ENCODE results near the gene ATXN3. TPM values are rescaled to one million over a fixed set of nuclear protein-coding genes. Genes with fewer than 3 reads are reported as not detected.
A peak's percentile ranks its signal among the peaks of the same experiment; 100 is the strongest.

Gene ATXN3
- total RNA-seq, 1 donor, result 24.6 TPM

- H3K4me3 ChIP-seq (ENCODE audit: insufficient read depth, low read length), result no peak overlapping the region
- peaks cover 6% of the 10 kb centered on the region for H3K79me2 ChIP-seq (ENCODE audit: insufficient read depth, low read length)
- H3K36me3 ChIP-seq (ENCODE audit: insufficient read depth, low read length), result peaks cover 62% of the 10 kb centered on the region
- DNase-seq (ENCODE audit: insufficient read length, low spot score, missing footprints), result no peak
- no peaks in the 10 kb centered on the region for H4K20me1 ChIP-seq (ENCODE audit: insufficient read depth, low read length)
- H3K4me2 ChIP-seq (ENCODE audit: insufficient read depth, low read length), result no peak overlapping the region
- no peak overlapping the region for H2AFZ ChIP-seq (ENCODE audit: low read length)
- H3K27me3 ChIP-seq (ENCODE audit: insufficient read depth, low read length), result no peaks in the 10 kb centered on the region
- peaks cover 13% of the 10 kb centered on the region for H3K4me1 ChIP-seq (ENCODE audit: insufficient read depth, low read length)
- peak overlapping the region; percentile 70 for H3K27ac ChIP-seq (ENCODE audit: low read depth, low read length)
- no peak for TF ChIP-seq CTCF (IDR thresholded peaks at IDR 0.05; ENCODE audit: extremely low read depth, low read depth, low read length)
- no peaks in the 10 kb centered on the region for H3K9me3 ChIP-seq (ENCODE audit: low read depth, low read length)
Measured at GRCh38 chr14:92143962-92144361, 37.6 kb upstream of the ATXN3 start.

- no peak overlapping the region for H3K27ac ChIP-seq (ENCODE audit: low read depth, low read length)
- peaks cover 13% of the 10 kb centered on the region for H3K4me1 ChIP-seq (ENCODE audit: insufficient read depth, low read length)
- H3K36me3 ChIP-seq (ENCODE audit: insufficient read depth, low read length), result peaks cover 63% of the 10 kb centered on the region
- no peaks in the 10 kb centered on the region for H4K20me1 ChIP-seq (ENCODE audit: insufficient read depth, low read length)
- H3K27me3 ChIP-seq (ENCODE audit: insufficient read depth, low read length), result no peaks in the 10 kb centered on the region
- no peak for TF ChIP-seq CTCF (IDR thresholded peaks at IDR 0.05; ENCODE audit: extremely low read depth, low read depth, low read length)
- no peak overlapping the region for H3K4me2 ChIP-seq (ENCODE audit: insufficient read depth, low read length)
- no peak overlapping the region for H3K4me3 ChIP-seq (ENCODE audit: insufficient read depth, low read length)
- no peak for DNase-seq (ENCODE audit: insufficient read length, low spot score, missing footprints)
- no peak overlapping the region for H2AFZ ChIP-seq (ENCODE audit: low read length)
- no peaks in the 10 kb centered on the region for H3K9me3 ChIP-seq (ENCODE audit: low read depth, low read length)
- peaks cover 6% of the 10 kb centered on the region for H3K79me2 ChIP-seq (ENCODE audit: insufficient read depth, low read length)
Measured at GRCh38 chr14:92143309-92143708, 36.9 kb upstream of the ATXN3 start.

GRCh38 chr14:92135269-92135668 is 28.9 kb upstream of the ATXN3 start:
- H3K79me2 ChIP-seq (ENCODE audit: insufficient read depth, low read length), result no peaks in the 10 kb centered on the region
- H4K20me1 ChIP-seq (ENCODE audit: insufficient read depth, low read length), result no peaks in the 10 kb centered on the region
- TF ChIP-seq CTCF (IDR thresholded peaks at IDR 0.05; ENCODE audit: extremely low read depth, low read depth, low read length), result peak; percentile 60
- H3K9me3 ChIP-seq (ENCODE audit: low read depth, low read length), result no peaks in the 10 kb centered on the region
- H3K4me1 ChIP-seq (ENCODE audit: insufficient read depth, low read length), result no peaks in the 10 kb centered on the region
- no peak overlapping the region for H2AFZ ChIP-seq (ENCODE audit: low read length)
- H3K36me3 ChIP-seq (ENCODE audit: insufficient read depth, low read length), result peaks cover 68% of the 10 kb centered on the region
- peak overlapping the region; percentile 39 for H3K27ac ChIP-seq (ENCODE audit: low read depth, low read length)
- no peak overlapping the region for H3K4me2 ChIP-seq (ENCODE audit: insufficient read depth, low read length)
- H3K4me3 ChIP-seq (ENCODE audit: insufficient read depth, low read length), result no peak overlapping the region
- DNase-seq (ENCODE audit: insufficient read length, low spot score, missing footprints), result no peak
- H3K27me3 ChIP-seq (ENCODE audit: insufficient read depth, low read length), result no peaks in the 10 kb centered on the region

- H3K9me3 ChIP-seq (ENCODE audit: low read depth, low read length), result no peaks in the 10 kb centered on the region
- no peak for DNase-seq (ENCODE audit: insufficient read length, low spot score, missing footprints)
- H4K20me1 ChIP-seq (ENCODE audit: insufficient read depth, low read length), result no peaks in the 10 kb centered on the region
- H3K36me3 ChIP-seq (ENCODE audit: insufficient read depth, low read length), result peaks cover 75% of the 10 kb centered on the region
- no peaks in the 10 kb centered on the region for H3K79me2 ChIP-seq (ENCODE audit: insufficient read depth, low read length)
- TF ChIP-seq CTCF (IDR thresholded peaks at IDR 0.05; ENCODE audit: extremely low read depth, low read depth, low read length), result no peak
- H3K4me3 ChIP-seq (ENCODE audit: insufficient read depth, low read length), result no peak overlapping the region
- H3K4me2 ChIP-seq (ENCODE audit: insufficient read depth, low read length), result no peak overlapping the region
- H2AFZ ChIP-seq (ENCODE audit: low read length), result no peak overlapping the region
- no peaks in the 10 kb centered on the region for H3K4me1 ChIP-seq (ENCODE audit: insufficient read depth, low read length)
- no peaks in the 10 kb centered on the region for H3K27me3 ChIP-seq (ENCODE audit: insufficient read depth, low read length)
- H3K27ac ChIP-seq (ENCODE audit: low read depth, low read length), result no peak overlapping the region
Measured at GRCh38 chr14:92134456-92134855, 28.1 kb upstream of the ATXN3 start.

Measured in osteoblast (primary cell).